ENCODE measurements around the gene DVL3. TPM values are rescaled to one million over a fixed set of nuclear protein-coding genes. Genes with fewer than 3 reads are reported as not detected.

Gene DVL3
- total RNA-seq, 2 experiments from 2014 or later = 30.0 to 31.7 TPM

GRCh38 chr3:184156522-184156955 lies 1.4 kb downstream of the DVL3 start:
- no peaks in the 10 kb centered on the region for H3K9me3 ChIP-seq (ENCODE audit: control insufficient read depth in 1 of 2, insufficient read depth in 1 of 2, low read length in 2 of 2)
- no peak for ATAC-seq (ENCODE audit: poor library complexity)
- peak overlapping the region; percentile 90 for H3K4me3 ChIP-seq (ENCODE audit: low read length)
- intact Hi-C loops (cut with DNase I, micrococcal nuclease) = loop anchor here in 1 of 2 experiments (2.0 kb wide), 1 partner anchor 16 kb away; no protein-coding TSS in a partner anchor
- H3K36me3 Mint-ChIP-seq (ENCODE audit: low read depth) = peaks cover 8% of the 10 kb centered on the region
- no peaks in the 10 kb centered on the region for H3K27me3 ChIP-seq (ENCODE audit: control insufficient read depth in 1 of 2, insufficient read depth in 2 of 2, low read length in 2 of 2)
- peak overlapping the region; percentile 81 for H3K27ac Mint-ChIP-seq
- H3K27ac ChIP-seq (ENCODE audit: low read depth in 1 of 2, low read length in 2 of 2) = no peak overlapping the region
- TF ChIP-seq, protein P1, sequence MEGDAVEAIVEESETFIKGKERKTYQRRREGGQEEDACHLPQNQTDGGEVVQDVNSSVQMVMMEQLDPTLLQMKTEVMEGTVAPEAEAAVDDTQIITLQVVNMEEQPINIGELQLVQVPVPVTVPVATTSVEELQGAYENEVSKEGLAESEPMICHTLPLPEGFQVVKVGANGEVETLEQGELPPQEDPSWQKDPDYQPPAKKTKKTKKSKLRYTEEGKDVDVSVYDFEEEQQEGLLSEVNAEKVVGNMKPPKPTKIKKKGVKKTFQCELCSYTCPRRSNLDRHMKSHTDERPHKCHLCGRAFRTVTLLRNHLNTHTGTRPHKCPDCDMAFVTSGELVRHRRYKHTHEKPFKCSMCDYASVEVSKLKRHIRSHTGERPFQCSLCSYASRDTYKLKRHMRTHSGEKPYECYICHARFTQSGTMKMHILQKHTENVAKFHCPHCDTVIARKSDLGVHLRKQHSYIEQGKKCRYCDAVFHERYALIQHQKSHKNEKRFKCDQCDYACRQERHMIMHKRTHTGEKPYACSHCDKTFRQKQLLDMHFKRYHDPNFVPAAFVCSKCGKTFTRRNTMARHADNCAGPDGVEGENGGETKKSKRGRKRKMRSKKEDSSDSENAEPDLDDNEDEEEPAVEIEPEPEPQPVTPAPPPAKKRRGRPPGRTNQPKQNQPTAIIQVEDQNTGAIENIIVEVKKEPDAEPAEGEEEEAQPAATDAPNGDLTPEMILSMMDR (IDR thresholded peaks at IDR 0.05) = no peak
- H3K4me1 ChIP-seq (ENCODE audit: insufficient read depth, low read length) = peaks cover 38% of the 10 kb centered on the region
- H3K36me3 ChIP-seq (ENCODE audit: insufficient read depth, low read length) = no peaks in the 10 kb centered on the region
- no peaks in the 10 kb centered on the region for H3K27me3 Mint-ChIP-seq
- H3K9me3 Mint-ChIP-seq = no peaks in the 10 kb centered on the region
- peak overlapping the region; percentile 95 for H3K4me3 Mint-ChIP-seq
- no peak for DNase-seq
- CTCF ChIA-PET = interaction anchor here (1.3 kb wide), 1 partner anchor 21 kb away, joined by 4 read pairs; the partner anchor contains the start of gene EIF2B5
- peaks cover 53% of the 10 kb centered on the region for H3K4me1 Mint-ChIP-seq (ENCODE audit: low read depth)
- POLR2A ChIA-PET = interaction anchor here (0.6 to 1.8 kb wide), 3 partner anchors 18 to 29 kb away, joined by 4 to 13 read pairs (median 6); partner anchors contain the start of genes AP2M1 and EIF2B5

- Mint-ChIP-seq H3K4me1 (ENCODE audit: low read depth) (peaks cover 55% of the 10 kb centered on the region), H3K9me3 (no peaks in the 10 kb centered on the region), H3K27ac (peak overlapping the region; percentile 28), H3K4me3 (peak overlapping the region; percentile 95), H3K36me3 (ENCODE audit: low read depth) (peaks cover 8% of the 10 kb centered on the region), H3K27me3 (no peaks in the 10 kb centered on the region)
- Histone ChIP-seq H3K36me3 (ENCODE audit: insufficient read depth, low read length) (no peaks in the 10 kb centered on the region), H3K9me3 (ENCODE audit: control insufficient read depth in 1 of 2, insufficient read depth in 1 of 2, low read length in 2 of 2) (no peaks in the 10 kb centered on the region), H3K27ac (ENCODE audit: low read depth in 1 of 2, low read length in 2 of 2) (no peak overlapping the region), H3K4me1 (ENCODE audit: insufficient read depth, low read length) (peaks cover 38% of the 10 kb centered on the region), H3K27me3 (ENCODE audit: control insufficient read depth in 1 of 2, insufficient read depth in 2 of 2, low read length in 2 of 2) (no peaks in the 10 kb centered on the region), H3K4me3 (ENCODE audit: low read length) (peak overlapping the region; percentile 90)
- intact Hi-C loops (cut with DNase I, micrococcal nuclease) = loop anchor here in 1 of 2 experiments (2.0 kb wide), 1 partner anchor 16 kb away; no protein-coding TSS in a partner anchor
- no peak for DNase-seq
- TF ChIP-seq, protein P1 (IDR thresholded peaks at IDR 0.05) = no peak
- ATAC-seq (ENCODE audit: poor library complexity) = no peak
- POLR2A ChIA-PET = no interaction called here
- CTCF ChIA-PET = interaction anchor here (1.0 kb wide), 1 partner anchor 9 kb away, joined by 3 read pairs; no protein-coding TSS in a partner anchor
These were observed 2.0 kb downstream of the DVL3 start for GRCh38 chr3:184157206-184157605.

GRCh38 chr3:184158404-184158803 lies 3.2 kb downstream of the DVL3 start:
- no peaks in the 10 kb centered on the region for H3K27me3 ChIP-seq (ENCODE audit: control insufficient read depth in 1 of 2, insufficient read depth in 2 of 2, low read length in 2 of 2)
- intact Hi-C loops (cut with DNase I, micrococcal nuclease) = no loop called here
- no peak overlapping the region for H3K4me3 ChIP-seq (ENCODE audit: low read length)
- peaks cover 18% of the 10 kb centered on the region for H3K36me3 Mint-ChIP-seq (ENCODE audit: low read depth)
- H3K9me3 Mint-ChIP-seq = no peaks in the 10 kb centered on the region
- H3K27ac ChIP-seq (ENCODE audit: low read depth in 1 of 2, low read length in 2 of 2) = no peak overlapping the region
- no peak for DNase-seq
- H3K27ac Mint-ChIP-seq = no peak overlapping the region
- peaks cover 4% of the 10 kb centered on the region for H3K36me3 ChIP-seq (ENCODE audit: insufficient read depth, low read length)
- no peaks in the 10 kb centered on the region for H3K9me3 ChIP-seq (ENCODE audit: control insufficient read depth in 1 of 2, insufficient read depth in 1 of 2, low read length in 2 of 2)
- ChIA-PET POLR2A (interaction anchor here (0.5 kb wide), 1 partner anchor 9 kb away, joined by 3 read pairs; no protein-coding TSS in a partner anchor), CTCF (interaction anchor here (0.7 kb wide), 1 partner anchor 25 kb away, joined by 4 read pairs; no protein-coding TSS in a partner anchor)
- no peaks in the 10 kb centered on the region for H3K27me3 Mint-ChIP-seq
- peaks cover 38% of the 10 kb centered on the region for H3K4me1 ChIP-seq (ENCODE audit: insufficient read depth, low read length)
- H3K4me3 Mint-ChIP-seq = no peak overlapping the region
- H3K4me1 Mint-ChIP-seq (ENCODE audit: low read depth) = peaks cover 53% of the 10 kb centered on the region
- ATAC-seq (ENCODE audit: poor library complexity) = no peak
- TF ChIP-seq, protein P1 (IDR thresholded peaks at IDR 0.05) = no peak

Data from CD4-positive, alpha-beta T cell (primary cell).